HEK293 (cell line): ENCODE data around the gene TSHZ2.

Experiments
- YY1 ChIP-seq: fragments of 450-650 bp; formaldehyde crosslinking; IDR thresholded peaks from 2 replicates; pipeline ENCODE4 v1.5.1; 2018; ENCODE audit warnings: missing biosample characterization, missing genetic modification characterization
- ZBTB7A ChIP-seq: fragments of 450-650 bp; formaldehyde crosslinking; IDR thresholded peaks from 2 replicates; pipeline ENCODE4 v1.5.1; 2016; ENCODE audit warnings: low read depth, missing biosample characterization, missing genetic modification characterization
- ZNF140 ChIP-seq: fragments of 450-650 bp; formaldehyde crosslinking; IDR thresholded peaks from 2 replicates; pipeline ENCODE4 v1.5.1; 2016; ENCODE audit warnings: missing biosample characterization, missing genetic modification characterization
- ZNF274 ChIP-seq, 2 experiments: fragments of 200-500 bp in 1 of 2; fragments of 450-650 bp in 1 of 2; sonication (Bioruptor generic) in 1 of 2; formaldehyde crosslinking in 1 of 2; IDR thresholded peaks; 2 replicates each; pipeline versions ENCODE4 v1.5.1 to v1.6.1; 2014 to 2016; ENCODE audit warnings: borderline replicate concordance in 1 of 2, inconsistent platforms in 1 of 2, low read length in 1 of 2, missing biosample characterization in 1 of 2, missing genetic modification characterization in 1 of 2

DNA sequence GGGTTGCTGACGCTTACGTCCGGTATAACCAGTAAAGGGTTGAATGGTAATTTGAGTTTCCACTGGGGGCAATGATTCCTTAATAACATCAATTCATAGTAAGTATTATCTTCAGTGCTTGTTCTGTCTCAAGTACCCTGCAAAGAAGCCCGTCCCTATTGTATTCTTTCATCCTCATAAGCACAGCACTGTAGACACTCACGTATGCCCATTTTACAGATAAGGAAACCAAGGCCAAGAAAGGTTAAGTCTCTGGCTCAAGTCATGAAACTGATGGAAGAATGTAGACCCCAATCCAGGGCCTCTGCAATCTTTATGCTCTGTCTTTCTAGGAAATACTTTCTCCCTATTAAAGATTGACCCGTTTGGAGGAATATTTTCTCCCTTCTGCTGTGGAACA is 370.3 kb downstream of the TSHZ2 start:
- TF ChIP-seq ZBTB7A (tag by site-specific recombination) (no peak), ZNF274 (IDR thresholded peaks at IDR 0.05; ENCODE audit: low read length) (no peak), ZNF274 (tag by site-specific recombination; IDR thresholded peaks at IDR 0.05; ENCODE audit: borderline replicate concordance) (no peak), YY1 (no peak), ZNF140 (tag by site-specific recombination) (no peak)
